ENCODE measurements around the gene CDK14.

Gene CDK14

GRCh38 chr7:91135300-91135699 is 539.2 kb downstream of the CDK14 start:
- Histone ChIP-seq H3K4me3 (ENCODE audit: low read depth, low read length) (no peak overlapping the region), H3K36me3 (no peaks in the 10 kb centered on the region), H3K27me3 (ENCODE audit: insufficient read depth, low read depth, severe bottlenecking) (no peaks in the 10 kb centered on the region), H3K27ac (no peak overlapping the region), H3K9me3 (ENCODE audit: severe bottlenecking) (no peaks in the 10 kb centered on the region)
- no peak for TF ChIP-seq CTCF (IDR thresholded peaks at IDR 0.05; ENCODE audit: low read depth, low read length)
- DNase-seq: no peak

- H3K27ac ChIP-seq: no peak overlapping the region
- no peaks in the 10 kb centered on the region for H3K9me3 ChIP-seq (ENCODE audit: severe bottlenecking)
- no peak for TF ChIP-seq CTCF (IDR thresholded peaks at IDR 0.05; ENCODE audit: low read depth, low read length)
- no peak overlapping the region for H3K4me3 ChIP-seq (ENCODE audit: low read depth, low read length)
- H3K27me3 ChIP-seq (ENCODE audit: insufficient read depth, low read depth, severe bottlenecking): no peaks in the 10 kb centered on the region
- no peaks in the 10 kb centered on the region for H3K36me3 ChIP-seq
- DNase-seq: no peak
Measured at GRCh38 chr7:91135703-91136430, 539.7 kb downstream of the CDK14 start.

DNA sequence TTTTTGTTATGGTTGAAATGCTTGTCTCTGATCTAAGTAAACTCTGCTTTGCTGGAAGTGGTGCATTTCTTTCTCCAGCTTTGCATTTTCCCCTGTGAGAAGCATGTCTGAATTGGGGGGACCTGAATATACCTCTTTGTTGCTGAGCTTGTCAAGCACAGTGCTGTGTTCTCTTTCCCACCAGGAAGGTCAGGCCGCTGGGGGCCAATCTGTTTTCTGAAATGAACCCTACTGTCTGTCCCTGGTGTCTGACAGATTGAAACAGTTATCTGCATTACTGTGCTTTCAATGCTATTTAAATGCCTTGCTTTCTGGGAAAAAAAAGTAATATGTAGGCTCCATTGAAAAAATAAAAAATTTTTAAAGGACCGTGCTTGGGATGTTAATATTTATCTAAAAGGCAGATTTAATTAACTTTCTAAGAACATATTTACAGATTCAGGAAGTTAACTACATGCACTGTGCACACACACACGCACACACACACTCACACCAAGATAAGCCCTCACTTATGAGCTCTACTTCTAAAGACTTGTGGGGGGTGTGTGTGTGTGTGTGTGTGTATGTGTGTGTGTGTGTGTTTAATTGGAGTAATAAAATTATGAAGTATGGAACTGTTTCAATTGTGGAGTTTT is 541.1 kb downstream of the CDK14 start:
- H3K4me3 ChIP-seq (ENCODE audit: low read depth, low read length): no peak overlapping the region
- H3K9me3 ChIP-seq (ENCODE audit: severe bottlenecking): no peaks in the 10 kb centered on the region
- TF ChIP-seq CTCF (IDR thresholded peaks at IDR 0.05; ENCODE audit: low read depth, low read length): no peak
- H3K27ac ChIP-seq: no peak overlapping the region
- DNase-seq: no peak
- H3K27me3 ChIP-seq (ENCODE audit: insufficient read depth, low read depth, severe bottlenecking): no peaks in the 10 kb centered on the region
- no peaks in the 10 kb centered on the region for H3K36me3 ChIP-seq

GRCh38 chr7:91137788-91138368 is 541.8 kb downstream of the CDK14 start:
- Histone ChIP-seq H3K36me3 (no peaks in the 10 kb centered on the region), H3K27ac (no peak overlapping the region), H3K27me3 (ENCODE audit: insufficient read depth, low read depth, severe bottlenecking) (no peaks in the 10 kb centered on the region), H3K9me3 (ENCODE audit: severe bottlenecking) (no peaks in the 10 kb centered on the region), H3K4me3 (ENCODE audit: low read depth, low read length) (no peak overlapping the region)
- DNase-seq: no peak
- no peak for TF ChIP-seq CTCF (IDR thresholded peaks at IDR 0.05; ENCODE audit: low read depth, low read length)

- no peak overlapping the region for H3K27ac ChIP-seq
- H3K9me3 ChIP-seq (ENCODE audit: severe bottlenecking): no peaks in the 10 kb centered on the region
- no peak for TF ChIP-seq CTCF (IDR thresholded peaks at IDR 0.05; ENCODE audit: low read depth, low read length)
- no peaks in the 10 kb centered on the region for H3K36me3 ChIP-seq
- no peaks in the 10 kb centered on the region for H3K27me3 ChIP-seq (ENCODE audit: insufficient read depth, low read depth, severe bottlenecking)
- H3K4me3 ChIP-seq (ENCODE audit: low read depth, low read length): no peak overlapping the region
- DNase-seq: no peak
Measured at GRCh38 chr7:91140286-91140685, 544.2 kb downstream of the CDK14 start.
